Naive B cell (primary cell): ENCODE results near the gene POMGNT1. TPM values are rescaled to one million over a fixed set of nuclear protein-coding genes. Genes with fewer than 3 reads are reported as not detected.
"Not testable (repeated sequence)": the region's sequence is repeated elsewhere in the genome, so short reads cannot be mapped to it uniquely, and the experiment has no call there.

Source experiments
- ATAC-seq, 2 donors: fragments of 150-1000 bp; cut with Tn5 transposase; 2 replicates each; pipeline ENCODE4 v1.10.0; 2021; ENCODE audit warnings: low read depth in 2 of 2, mild to moderate bottlenecking in 2 of 2, moderate library complexity in 2 of 2
- DNase-seq: peaks from one replicate; pipeline ENCODE4 v3.0.0; 2022
- H3K27ac Mint-ChIP-seq, 6 donors: one replicate each; pipeline ENCODE4 v1.8.0; 2020 to 2022; ENCODE audit warnings: mild to moderate bottlenecking in 6 of 6, mixed read lengths in 6 of 6, moderate library complexity in 5 of 6, inconsistent platforms in 2 of 6
- H3K27me3 Mint-ChIP-seq, 3 donors: one replicate each; pipeline ENCODE4 v1.8.0; 2021 to 2022; ENCODE audit warnings: mixed read lengths in 3 of 3, mild to moderate bottlenecking in 1 of 3
- H3K36me3 Mint-ChIP-seq, 2 donors: one replicate each; pipeline ENCODE4 v1.8.0; 2020 to 2022; ENCODE audit warnings: mixed read lengths in 2 of 2, inconsistent platforms in 1 of 2, mild to moderate bottlenecking in 1 of 2
- H3K4me1 Mint-ChIP-seq, 3 donors: one replicate each; pipeline ENCODE4 v1.8.0; 2020 to 2022; ENCODE audit warnings: mixed read lengths in 3 of 3, inconsistent platforms in 1 of 3, mild to moderate bottlenecking in 1 of 3, moderate library complexity in 1 of 3
- H3K4me3 Mint-ChIP-seq, 8 donors: one replicate each; pipeline ENCODE4 v1.8.0; 2020 to 2022; ENCODE audit warnings: mild to moderate bottlenecking in 8 of 8, mixed read lengths in 8 of 8, moderate library complexity in 8 of 8, inconsistent platforms in 2 of 8
- H3K9me3 Mint-ChIP-seq, 7 donors: one replicate each; pipeline ENCODE4 v1.8.0; 2020 to 2022; ENCODE audit warnings: mixed read lengths in 7 of 7, mild to moderate bottlenecking in 5 of 7, inconsistent platforms in 2 of 7, moderate library complexity in 1 of 7
- polyA plus RNA-seq, 6 donors: library from polyadenylated mRNA; unstranded; fragments of 300-500 nt; fragmentation: Illumina TruSeq; gene quantifications; one replicate each; pipeline ENCODE4 v1.2.3, GENCODE V29; 2021; ENCODE audit warnings: low read depth in 6 of 6

Gene POMGNT1
- polyA plus RNA-seq, 6 donors from 2014 or later: 4.2 to 26.6 (median 20.0) TPM

DNA sequence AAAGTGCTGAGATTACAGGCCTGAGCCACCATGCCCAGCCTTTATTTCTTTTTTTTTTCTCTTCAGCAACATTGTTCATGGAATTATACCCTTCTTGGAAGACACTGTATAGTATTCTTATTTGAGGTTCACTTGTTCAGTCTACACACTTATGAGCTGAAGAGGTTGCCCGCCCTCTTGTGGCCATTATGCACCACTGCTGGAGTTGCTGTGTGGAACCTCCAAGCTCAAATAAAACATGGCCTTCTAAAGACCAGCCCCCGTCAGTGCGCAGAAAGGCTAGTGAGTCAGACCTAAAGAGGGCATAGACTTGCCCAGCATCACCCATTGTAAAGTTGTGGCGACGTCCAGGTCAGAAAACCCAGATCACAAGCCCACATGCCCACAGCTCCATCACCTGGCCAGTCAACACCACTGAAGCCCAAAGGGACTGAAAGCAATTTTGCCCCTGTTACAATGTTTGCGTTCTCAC lies 25.3 kb upstream of the POMGNT1 start:
- H3K4me3 Mint-ChIP-seq: no peak overlapping the region
- no peaks in the 10 kb centered on the region for H3K27me3 Mint-ChIP-seq
- no peaks in the 10 kb centered on the region for H3K9me3 Mint-ChIP-seq
- peak; percentile 90 to 97 for ATAC-seq
- peaks cover 0 to 6% (median 5%) of the 10 kb centered on the region in 3 donors for H3K4me1 Mint-ChIP-seq
- H3K27ac Mint-ChIP-seq: peak overlapping the region in 3 of 6 donors; percentile 38 to 81 (median 76)
- no peaks in the 10 kb centered on the region for H3K36me3 Mint-ChIP-seq
- peak; percentile 50 for DNase-seq

DNA sequence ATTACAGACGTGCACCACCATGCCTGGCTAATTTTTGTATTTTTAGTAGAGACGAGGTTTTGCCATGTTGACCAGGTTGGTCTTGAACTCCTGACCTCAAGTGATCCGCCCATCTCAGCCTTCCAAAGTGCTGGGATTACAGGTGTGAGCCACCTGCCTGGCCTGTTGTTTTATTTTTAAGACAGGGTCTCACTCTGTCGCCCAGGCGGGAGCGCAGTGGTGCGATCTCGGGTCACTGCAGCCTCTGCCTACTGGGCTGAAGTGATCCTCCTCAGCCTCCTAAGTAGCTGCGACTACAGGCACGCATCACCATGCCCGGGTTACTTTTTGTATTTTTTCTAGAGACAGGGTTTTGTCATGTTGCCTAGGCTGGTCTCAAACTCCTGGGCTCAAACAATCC lies 24.8 kb upstream of the POMGNT1 start:
- H3K36me3 Mint-ChIP-seq, H3K27ac Mint-ChIP-seq, H3K9me3 Mint-ChIP-seq, H3K4me1 Mint-ChIP-seq, DNase-seq, H3K4me3 Mint-ChIP-seq, ATAC-seq, H3K27me3 Mint-ChIP-seq: not testable (repeated sequence)

GRCh38 chr1:46221749-46222148 lies 23.5 kb upstream of the POMGNT1 start:
- Mint-ChIP-seq H3K4me1 (peaks cover 0 to 6% (median 5%) of the 10 kb centered on the region in 3 donors), H3K36me3 (no peaks in the 10 kb centered on the region), H3K4me3 (no peak overlapping the region), H3K27ac (no peak overlapping the region), H3K27me3 (no peaks in the 10 kb centered on the region), H3K9me3 (no peaks in the 10 kb centered on the region)
- ATAC-seq (no peak), DNase-seq (no peak)

DNA sequence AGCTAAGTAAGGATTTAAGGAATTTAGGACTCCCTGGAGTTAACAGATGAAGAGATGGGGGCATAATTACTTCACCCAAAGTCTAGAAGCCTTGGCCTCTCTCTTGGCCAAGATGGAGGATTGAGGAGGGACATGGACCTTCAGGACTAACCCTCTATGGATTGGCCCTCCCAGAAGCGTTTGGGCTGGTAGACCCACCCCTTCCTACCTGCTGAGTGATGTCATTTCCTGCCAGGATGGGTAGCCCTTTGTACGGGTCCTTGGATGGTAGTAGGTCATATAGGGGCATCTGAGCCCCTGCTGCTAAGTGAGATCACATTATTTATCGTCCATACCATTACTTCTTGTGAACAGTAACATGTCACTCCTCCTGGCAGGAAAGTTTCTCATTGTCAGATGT lies 22.6 kb upstream of the POMGNT1 start:
- H3K4me1 Mint-ChIP-seq: peaks cover 0 to 6% (median 5%) of the 10 kb centered on the region in 3 donors
- no peaks in the 10 kb centered on the region for H3K27me3 Mint-ChIP-seq
- no peaks in the 10 kb centered on the region for H3K9me3 Mint-ChIP-seq
- DNase-seq: no peak
- ATAC-seq: no peak
- H3K4me3 Mint-ChIP-seq: no peak overlapping the region
- peak overlapping the region in 1 of 6 donors; percentile 74 for H3K27ac Mint-ChIP-seq
- no peaks in the 10 kb centered on the region for H3K36me3 Mint-ChIP-seq

GRCh38 chr1:46219551-46220520 lies 21.6 kb upstream of the POMGNT1 start:
- H3K9me3 Mint-ChIP-seq: no peaks in the 10 kb centered on the region
- no peak overlapping the region for H3K27ac Mint-ChIP-seq
- no peaks in the 10 kb centered on the region for H3K27me3 Mint-ChIP-seq
- peaks cover 0 to 6% (median 5%) of the 10 kb centered on the region in 3 donors for H3K4me1 Mint-ChIP-seq
- DNase-seq (no peak), ATAC-seq (no peak)
- H3K4me3 Mint-ChIP-seq: no peak overlapping the region
- H3K36me3 Mint-ChIP-seq: no peaks in the 10 kb centered on the region

DNA sequence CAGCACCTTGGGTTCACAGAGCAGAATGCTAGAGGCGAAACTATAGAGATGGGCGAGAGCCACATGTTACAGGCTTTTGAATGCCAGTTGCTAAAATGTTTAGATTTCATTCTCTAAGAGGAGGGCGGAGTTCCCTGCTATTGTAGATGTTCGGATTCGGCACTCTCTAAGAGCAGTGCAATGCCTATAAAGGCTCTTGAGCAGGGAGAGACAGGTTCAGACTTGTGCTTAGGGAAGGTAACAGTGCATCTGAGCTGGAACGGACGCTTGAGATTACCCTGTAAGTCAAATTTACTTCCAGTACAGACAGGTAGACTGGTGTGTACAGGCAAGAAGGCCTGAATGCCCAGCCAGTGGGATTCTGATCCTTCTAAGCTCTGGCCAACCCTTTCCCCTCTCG lies 20.2 kb upstream of the POMGNT1 start:
- H3K9me3 Mint-ChIP-seq: no peaks in the 10 kb centered on the region
- H3K4me3 Mint-ChIP-seq: no peak overlapping the region
- ATAC-seq (no peak), DNase-seq (no peak)
- no peaks in the 10 kb centered on the region for H3K36me3 Mint-ChIP-seq
- H3K27me3 Mint-ChIP-seq: no peaks in the 10 kb centered on the region
- H3K4me1 Mint-ChIP-seq: peaks cover 0 to 2% (median under 1%) of the 10 kb centered on the region in 3 donors
- H3K27ac Mint-ChIP-seq: peak overlapping the region in 1 of 6 donors; percentile 61

- no peak for DNase-seq
- H3K27ac Mint-ChIP-seq: peak overlapping the region in 1 of 6 donors; percentile 47
- H3K4me3 Mint-ChIP-seq: no peak overlapping the region
- H3K4me1 Mint-ChIP-seq: no peaks in the 10 kb centered on the region
- ATAC-seq: no peak
- H3K27me3 Mint-ChIP-seq: no peaks in the 10 kb centered on the region
- H3K36me3 Mint-ChIP-seq: no peaks in the 10 kb centered on the region
- H3K9me3 Mint-ChIP-seq: no peaks in the 10 kb centered on the region
These were observed 17.3 kb upstream of the POMGNT1 start for GRCh38 chr1:46215504-46215903.

DNA sequence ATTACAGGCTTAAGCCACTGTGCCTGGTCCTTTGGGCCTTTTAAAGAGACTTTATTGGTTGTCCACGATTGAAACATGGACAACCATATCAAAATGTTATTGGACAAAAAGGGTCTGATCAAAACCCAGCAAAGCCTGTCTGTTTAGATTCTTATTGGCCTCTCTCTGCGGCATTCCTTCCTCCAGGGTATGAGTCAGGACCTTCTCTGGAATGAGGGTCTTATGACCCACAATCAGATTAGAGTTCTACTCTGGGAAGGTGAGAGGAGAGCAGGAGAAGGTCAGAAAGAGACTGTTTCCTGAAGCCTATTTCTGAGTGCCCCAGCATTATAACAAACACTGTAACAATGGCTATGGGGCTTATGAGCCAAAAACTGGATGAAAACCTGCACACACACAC lies 12.8 kb upstream of the POMGNT1 start:
- DNase-seq (no peak), ATAC-seq (no peak)
- Mint-ChIP-seq H3K27me3 (no peaks in the 10 kb centered on the region), H3K9me3 (no peaks in the 10 kb centered on the region), H3K36me3 (no peaks in the 10 kb centered on the region), H3K4me1 (no peaks in the 10 kb centered on the region), H3K4me3 (no peak overlapping the region), H3K27ac (peak overlapping the region in 1 of 6 donors; percentile 69)

DNA sequence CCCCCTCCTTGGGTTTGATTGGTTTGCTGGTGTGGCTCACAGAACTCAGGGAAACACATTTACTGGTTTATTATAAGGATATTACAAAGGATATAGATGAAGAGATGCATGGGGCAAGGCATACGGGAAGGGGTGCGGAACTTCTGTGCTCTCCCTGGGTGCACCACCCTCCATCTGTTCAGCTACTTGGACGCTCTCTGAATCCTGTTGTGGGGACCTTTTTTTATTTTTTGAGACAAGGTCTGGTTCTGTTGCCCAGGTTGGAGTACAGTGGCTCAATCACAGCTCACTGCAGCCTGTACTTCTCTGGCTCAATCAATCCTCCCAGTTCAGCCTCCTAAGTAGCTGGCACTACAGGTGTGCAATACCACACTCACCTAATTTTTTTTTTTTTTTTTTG lies 12.3 kb upstream of the POMGNT1 start:
- no peaks in the 10 kb centered on the region for H3K36me3 Mint-ChIP-seq
- H3K4me1 Mint-ChIP-seq: no peaks in the 10 kb centered on the region
- ATAC-seq: no peak
- H3K27me3 Mint-ChIP-seq: no peaks in the 10 kb centered on the region
- no peaks in the 10 kb centered on the region for H3K9me3 Mint-ChIP-seq
- no peak overlapping the region for H3K4me3 Mint-ChIP-seq
- no peak for DNase-seq
- H3K27ac Mint-ChIP-seq: peak overlapping the region in 1 of 6 donors; percentile 69

GRCh38 chr1:46206399-46206798 lies 8.2 kb upstream of the POMGNT1 start:
- Mint-ChIP-seq H3K27me3 (peaks cover 7 to 8% (median 7%) of the 10 kb centered on the region in 3 donors), H3K27ac (peak overlapping the region in 1 of 6 donors; percentile 48), H3K9me3 (no peaks in the 10 kb centered on the region), H3K4me3 (no peak overlapping the region), H3K36me3 (no peaks in the 10 kb centered on the region), H3K4me1 (peaks cover 11 to 19% (median 17%) of the 10 kb centered on the region in 3 donors)
- no peak for ATAC-seq
- DNase-seq: no peak

DNA sequence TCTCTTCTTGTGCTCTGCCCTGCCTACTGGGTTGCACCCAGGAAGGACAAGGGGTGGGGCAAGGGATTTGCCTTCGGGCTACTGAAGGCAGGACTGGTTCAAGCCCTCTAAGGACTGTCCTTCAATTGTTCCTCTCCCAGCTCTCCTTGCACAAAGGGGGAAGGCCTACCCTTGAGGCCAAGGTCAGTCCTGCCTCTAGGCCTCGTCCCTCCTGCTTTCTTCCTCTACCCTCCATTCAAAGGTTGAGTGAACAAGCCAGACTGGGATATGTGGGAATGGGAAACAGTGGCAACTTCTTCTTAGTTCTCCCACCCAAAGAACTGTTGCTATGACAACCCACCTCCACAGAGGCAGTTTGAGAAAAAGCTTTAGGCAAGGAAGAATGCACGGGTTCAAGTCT lies 7.6 kb upstream of the POMGNT1 start:
- Mint-ChIP-seq H3K4me3 (peak overlapping the region in 2 of 8 donors; percentile 6 to 62), H3K4me1 (peaks cover 11 to 19% (median 17%) of the 10 kb centered on the region in 3 donors), H3K27me3 (peaks cover 7 to 8% (median 7%) of the 10 kb centered on the region in 3 donors), H3K36me3 (no peaks in the 10 kb centered on the region), H3K27ac (no peak overlapping the region), H3K9me3 (no peaks in the 10 kb centered on the region)
- ATAC-seq (no peak), DNase-seq (no peak)

DNA sequence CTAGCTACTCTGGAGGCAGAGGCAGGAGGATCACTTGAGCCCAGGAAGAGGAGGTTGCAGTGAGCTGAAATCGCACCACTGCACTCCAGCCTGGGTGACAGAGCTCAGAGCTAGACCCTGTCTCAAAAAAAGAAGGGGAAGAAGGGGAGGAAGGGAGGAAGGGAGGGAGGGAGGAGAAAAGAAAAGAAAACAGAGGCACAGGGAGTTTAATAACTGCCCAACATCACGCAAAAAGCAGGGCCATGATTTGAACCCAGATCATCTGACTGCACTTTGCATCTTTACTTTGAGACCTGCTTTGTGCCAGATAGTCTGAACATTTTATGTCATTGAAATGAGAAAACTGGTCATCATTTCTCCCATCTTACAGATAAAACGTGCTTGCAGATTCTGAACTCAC lies 6.9 kb upstream of the POMGNT1 start:
- H3K4me3 Mint-ChIP-seq: peak overlapping the region in 1 of 8 donors; percentile 82
- H3K9me3 Mint-ChIP-seq: no peaks in the 10 kb centered on the region
- peaks cover 14 to 19% (median 17%) of the 10 kb centered on the region in 3 donors for H3K4me1 Mint-ChIP-seq
- ATAC-seq: no peak
- H3K27ac Mint-ChIP-seq: no peak overlapping the region
- peaks cover 7 to 8% (median 7%) of the 10 kb centered on the region in 3 donors for H3K27me3 Mint-ChIP-seq
- DNase-seq: no peak
- no peaks in the 10 kb centered on the region for H3K36me3 Mint-ChIP-seq

GRCh38 chr1:46204406-46204742 lies 6.1 kb upstream of the POMGNT1 start:
- peak overlapping the region in 7 of 8 donors; percentile 82 to 89 (median 86) for H3K4me3 Mint-ChIP-seq
- H3K36me3 Mint-ChIP-seq: no peaks in the 10 kb centered on the region
- H3K27ac Mint-ChIP-seq: no peak overlapping the region
- ATAC-seq: no peak
- DNase-seq: no peak
- no peaks in the 10 kb centered on the region for H3K9me3 Mint-ChIP-seq
- H3K4me1 Mint-ChIP-seq: peaks cover 15 to 19% (median 19%) of the 10 kb centered on the region in 3 donors
- H3K27me3 Mint-ChIP-seq: peaks cover 7 to 8% (median 7%) of the 10 kb centered on the region in 3 donors
